GM19397 (cell line): ENCODE measurements around the gene COL24A1.
"Not testable (repeated sequence)": the region's sequence is repeated elsewhere in the genome, so short reads cannot be mapped to it uniquely, and the experiment has no call there.

Experiments used
- ATAC-seq: cut with Tn5 transposase; IDR thresholded peaks from one replicate; pipeline ENCODE4 v1.9.1; 2021; ENCODE audit warnings: mild to moderate bottlenecking, moderate library complexity; ENCODE audit not compliant: unreplicated experiment

The COL24A1 gene

DNA sequence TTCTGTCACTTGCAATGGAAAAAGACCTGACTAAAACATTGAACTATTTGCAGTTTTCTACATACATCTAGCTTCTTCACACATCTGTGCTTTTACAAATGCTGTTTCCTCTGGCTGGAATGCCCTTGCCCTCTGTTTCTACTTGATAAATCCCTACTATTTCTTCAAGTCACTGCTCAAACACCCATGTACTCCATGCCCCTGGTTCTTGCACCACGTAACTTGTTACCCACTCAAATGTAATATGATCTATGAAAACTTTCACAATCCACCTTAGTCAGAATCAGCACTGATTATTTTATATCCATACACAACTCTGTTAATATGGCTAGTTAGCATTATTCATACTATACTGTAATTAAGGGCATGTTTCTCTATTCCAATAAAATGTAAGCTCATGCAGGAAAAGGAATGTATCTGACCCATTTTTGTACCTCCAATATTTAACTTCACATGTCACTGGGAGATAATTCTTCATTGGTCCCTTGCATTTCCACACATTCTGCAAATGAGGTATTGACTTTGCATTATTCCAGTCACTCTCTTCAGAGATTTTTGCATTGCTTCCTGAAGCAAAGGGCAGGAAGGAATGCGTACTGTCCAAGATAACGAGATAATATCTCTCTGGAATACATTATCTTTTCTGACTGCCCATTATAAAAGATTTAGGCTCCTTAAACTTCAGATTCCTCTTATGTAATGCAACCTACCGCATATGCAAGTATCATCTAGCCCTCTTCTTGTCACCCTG, 158.3 kb downstream of the COL24A1 start:
- ATAC-seq, result no peak

DNA sequence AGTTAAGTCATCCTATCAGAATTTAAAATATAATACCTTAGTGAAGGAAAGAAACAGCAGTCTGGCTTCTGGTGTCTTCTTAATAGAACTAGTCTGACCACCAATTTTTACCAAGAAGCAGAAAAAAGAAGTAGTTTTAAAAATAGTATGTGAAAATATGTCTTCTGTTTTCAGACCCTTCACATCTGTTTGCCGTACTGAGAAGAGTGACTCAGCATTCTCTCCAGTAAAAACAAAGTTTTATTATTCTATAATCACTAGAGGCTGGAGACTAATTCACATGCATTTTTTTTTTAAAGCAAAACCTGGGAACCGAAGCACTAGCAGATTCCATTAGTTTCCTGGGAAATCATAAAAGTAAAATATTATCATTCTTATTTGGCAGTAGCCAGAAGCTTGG, 163.8 kb downstream of the COL24A1 start:
- ATAC-seq, result peak; percentile 36

DNA sequence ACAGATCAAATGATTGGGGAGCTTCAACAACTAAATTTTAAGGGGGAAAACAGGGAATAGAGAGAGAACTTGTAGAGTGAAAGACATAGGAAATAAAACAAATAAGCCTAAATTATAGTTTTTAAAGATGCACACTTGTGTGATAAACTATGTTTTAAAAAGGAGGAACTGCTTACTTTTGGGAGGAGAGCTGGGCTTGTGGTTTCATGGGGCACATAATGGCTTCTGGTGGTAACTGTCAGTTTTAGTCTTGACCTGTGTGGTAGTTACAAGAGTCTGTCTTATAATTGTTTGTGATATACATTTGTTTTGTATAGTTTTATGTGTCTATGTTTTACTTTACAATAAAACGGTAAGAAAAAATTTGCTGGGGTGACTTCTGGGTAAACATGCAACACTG, 165.3 kb downstream of the COL24A1 start:
- no peak for ATAC-seq

DNA sequence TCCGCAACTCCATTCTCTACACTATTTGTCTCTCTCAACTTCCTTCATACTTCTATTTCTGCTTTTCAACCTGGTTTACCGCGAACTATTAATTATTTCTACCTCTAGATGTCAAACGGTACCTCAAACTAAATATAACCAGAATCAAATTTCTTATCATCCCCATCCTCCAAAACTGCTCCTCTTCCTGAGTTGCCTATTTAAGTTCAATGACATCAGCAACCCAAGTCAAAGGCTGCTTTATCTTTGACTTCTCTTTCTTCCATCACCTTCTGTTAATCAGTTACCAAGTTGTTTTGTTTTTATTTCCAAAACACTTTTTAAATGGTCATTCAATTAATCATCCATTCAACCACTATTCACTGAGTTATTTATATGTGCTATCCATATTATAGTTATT, 171.9 kb downstream of the COL24A1 start:
- no peak for ATAC-seq

DNA sequence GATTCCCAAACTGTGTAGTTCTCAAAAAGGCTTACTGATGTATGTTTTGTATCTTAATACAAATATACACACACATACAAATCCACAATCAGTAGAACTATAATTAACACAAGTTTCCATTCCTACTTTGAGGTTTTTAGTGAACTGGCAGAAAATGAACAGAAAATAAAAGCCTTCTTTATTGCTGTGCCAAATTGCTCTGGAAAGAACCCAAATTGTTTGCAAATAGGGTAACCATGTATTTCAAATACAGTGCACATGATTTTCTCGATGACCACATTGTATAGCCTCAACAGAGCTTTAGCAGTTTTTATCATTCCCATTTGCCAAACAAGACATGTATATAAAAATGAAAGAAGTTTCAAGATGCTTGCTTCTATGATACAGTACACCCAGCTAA, 173.3 kb downstream of the COL24A1 start:
- ATAC-seq, result no peak

DNA sequence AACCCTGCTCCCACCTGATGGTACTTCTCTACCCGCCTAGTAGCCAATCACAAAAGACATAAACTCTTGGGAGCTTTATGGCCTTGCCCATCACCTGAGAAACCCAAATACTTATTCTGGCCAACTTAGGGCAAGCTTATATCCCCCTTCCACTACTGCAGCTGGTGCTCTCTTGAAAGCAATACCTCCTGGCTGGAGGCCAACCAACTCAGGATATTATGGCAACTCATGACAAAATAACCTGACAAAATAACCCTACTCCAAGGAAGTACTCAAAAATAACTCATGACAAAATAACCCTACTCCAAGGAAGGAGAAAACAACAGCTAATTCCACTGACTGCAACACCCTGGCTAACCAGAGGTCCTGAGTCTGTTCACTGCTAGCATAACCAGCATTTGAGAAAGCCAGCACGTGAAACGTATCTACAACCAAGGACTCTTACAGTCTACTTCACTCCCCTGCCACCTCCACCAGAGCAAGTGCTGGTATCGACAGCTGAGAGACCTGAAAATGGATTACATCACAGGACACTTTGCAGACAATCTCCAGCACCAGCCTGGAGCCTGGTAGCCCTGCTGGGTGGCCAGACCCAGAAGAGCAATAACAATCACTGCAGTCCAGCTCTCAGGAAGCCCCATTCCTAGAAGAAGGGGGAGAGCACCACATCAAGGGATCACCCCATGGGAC, 179.9 kb downstream of the COL24A1 start:
- no peak for ATAC-seq

DNA sequence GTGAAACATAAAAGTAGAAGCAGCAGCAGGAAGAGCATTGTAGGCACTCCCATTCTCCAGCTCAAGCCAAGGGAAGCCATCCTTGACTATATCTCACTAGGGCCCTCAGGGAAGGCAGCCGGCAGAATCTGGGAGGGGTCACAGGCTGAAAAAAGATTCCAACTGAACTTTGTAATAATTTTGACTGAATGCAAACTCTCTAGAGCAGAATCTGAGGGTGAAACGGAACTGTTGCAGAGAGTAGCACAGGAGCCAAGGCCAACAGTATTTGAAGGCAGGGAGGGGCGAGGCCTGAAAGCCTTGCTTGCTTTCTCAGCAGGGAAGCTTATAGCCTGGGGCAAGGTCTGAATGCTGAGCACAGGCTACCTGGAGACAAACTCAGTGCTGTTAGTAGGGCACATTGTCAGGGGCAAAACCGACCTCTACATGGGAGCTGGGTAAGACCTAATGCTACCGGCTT, 180.6 kb downstream of the COL24A1 start:
- no peak for ATAC-seq

DNA sequence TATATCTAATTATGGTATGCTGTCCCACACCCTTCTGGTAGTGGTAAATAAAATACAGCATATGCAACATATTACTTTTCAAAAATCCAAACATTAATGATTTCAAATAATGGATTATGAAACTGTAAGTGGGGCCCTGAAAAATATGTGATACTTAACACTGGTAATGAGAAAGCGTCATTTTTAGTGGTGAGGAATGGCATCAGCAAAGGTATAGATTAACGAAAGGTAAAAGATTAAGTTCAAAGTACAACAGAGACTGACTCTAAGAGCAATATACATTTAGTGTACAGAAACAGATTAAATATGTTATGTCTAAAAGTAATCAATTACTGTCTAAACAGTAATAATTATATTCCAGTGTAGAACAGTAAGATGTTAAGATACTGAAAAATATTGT, 194.1 kb downstream of the COL24A1 start:
- ATAC-seq, result no peak

DNA sequence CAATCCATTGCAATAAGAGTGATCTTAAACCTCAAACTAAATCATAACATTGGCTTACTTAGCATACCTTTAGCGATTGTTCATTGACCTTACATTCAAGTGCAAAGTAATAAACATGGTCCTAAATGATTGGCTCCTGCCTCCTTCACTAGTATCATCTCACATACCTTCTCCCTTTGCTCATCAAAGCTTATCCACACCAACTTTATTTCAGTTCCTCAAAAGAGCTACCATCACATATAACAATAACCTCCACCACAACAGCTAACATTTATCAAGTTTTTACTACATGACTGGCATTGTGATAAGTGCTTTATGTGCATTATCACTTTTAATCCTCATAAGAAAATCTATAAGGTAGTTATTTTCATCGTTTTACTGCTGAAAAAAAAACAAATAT, 198.8 kb downstream of the COL24A1 start:
- ATAC-seq, result no peak

DNA sequence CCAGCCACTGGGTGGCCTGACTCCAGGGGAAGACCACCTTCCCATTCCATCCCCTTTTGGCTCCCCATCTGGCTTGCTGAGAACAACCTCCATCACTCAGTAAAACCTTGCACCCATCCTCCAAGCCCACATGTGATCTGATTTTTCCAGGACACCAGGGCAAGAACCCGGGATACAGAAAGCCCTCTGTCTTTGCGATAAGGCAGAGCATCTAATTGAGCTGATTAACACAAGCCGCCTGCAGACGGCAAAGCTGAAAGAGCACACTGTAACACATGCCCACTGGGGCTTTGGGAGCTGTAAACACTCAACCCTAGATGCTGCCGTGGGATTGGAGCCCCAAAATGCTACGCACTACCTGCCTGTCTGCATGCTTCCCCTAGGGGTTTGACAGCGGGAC, 201.4 kb downstream of the COL24A1 start:
- not testable (repeated sequence) for ATAC-seq

DNA sequence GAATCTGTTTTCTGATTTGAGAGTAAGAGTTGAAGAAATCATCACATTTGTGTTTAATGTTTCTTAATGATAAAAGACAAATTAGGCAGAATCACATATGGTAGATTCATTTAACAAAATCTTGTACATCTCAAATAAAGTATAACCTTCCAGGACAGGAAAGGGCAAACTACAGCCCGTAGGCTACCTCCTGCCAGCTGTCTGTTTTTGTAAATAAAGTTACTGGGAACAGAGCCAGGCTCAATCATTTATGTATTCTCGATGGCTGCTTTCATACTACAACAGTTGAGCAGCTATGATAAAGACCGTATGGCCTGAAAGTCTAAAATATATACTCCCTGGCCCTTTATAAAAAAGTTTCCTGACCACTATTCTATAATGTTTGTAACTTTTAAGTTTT, 204.1 kb downstream of the COL24A1 start:
- no peak for ATAC-seq

DNA sequence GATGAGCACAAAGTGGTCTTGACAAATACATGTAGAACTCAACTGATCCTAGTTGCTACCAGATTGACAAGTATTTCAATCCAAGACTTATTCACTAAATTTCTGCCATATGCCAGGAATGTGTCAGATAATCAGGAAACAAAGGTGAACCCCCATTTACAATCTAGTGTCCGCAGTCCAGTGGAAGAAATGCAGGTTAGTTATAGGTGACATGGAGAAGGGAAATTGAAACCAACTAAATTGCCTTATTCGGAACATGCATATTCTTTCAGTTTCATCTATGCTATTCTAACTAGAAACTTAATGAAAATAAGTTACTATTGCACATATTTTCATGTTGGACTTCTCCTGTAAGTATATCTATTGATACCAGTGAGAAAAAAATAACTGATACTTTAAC, 209.4 kb downstream of the COL24A1 start:
- no peak for ATAC-seq

DNA sequence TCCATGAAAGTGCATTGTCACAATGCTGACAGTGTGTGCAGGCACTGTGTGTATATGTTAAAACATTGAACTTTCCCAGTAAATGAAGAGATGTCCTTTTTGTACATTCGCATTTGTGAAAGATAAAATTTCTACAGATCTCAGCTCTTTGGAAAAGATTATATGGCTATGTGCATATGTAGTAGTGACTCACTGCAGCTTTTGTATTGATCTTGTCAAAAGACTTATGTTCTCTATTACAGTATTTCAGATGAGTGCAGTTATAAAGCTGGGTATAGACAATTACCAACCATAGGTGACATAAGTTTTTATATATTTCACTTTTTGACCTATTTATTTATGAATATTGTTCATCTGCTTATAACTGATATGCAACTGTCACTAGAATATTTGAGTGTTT, 212.6 kb downstream of the COL24A1 start:
- no peak for ATAC-seq

DNA sequence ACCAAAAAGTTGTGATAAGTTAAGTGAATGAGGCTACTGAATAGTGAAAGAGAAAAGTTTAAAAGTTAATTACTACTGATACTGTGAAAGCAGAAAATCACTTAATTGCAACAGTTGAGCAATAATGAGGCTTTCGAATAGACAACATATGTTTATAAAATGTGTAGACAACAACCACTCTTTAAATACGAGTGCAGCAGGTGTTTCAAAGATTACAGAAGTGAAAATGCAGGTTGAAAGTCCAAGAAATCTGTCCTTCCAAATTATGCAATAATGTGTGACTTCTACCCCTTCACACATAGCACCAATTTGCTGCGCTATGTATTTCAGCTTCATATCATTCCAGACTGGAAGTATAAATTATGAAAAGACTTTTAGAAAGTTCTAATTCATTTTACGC, 213.0 kb downstream of the COL24A1 start:
- ATAC-seq, result no peak

DNA sequence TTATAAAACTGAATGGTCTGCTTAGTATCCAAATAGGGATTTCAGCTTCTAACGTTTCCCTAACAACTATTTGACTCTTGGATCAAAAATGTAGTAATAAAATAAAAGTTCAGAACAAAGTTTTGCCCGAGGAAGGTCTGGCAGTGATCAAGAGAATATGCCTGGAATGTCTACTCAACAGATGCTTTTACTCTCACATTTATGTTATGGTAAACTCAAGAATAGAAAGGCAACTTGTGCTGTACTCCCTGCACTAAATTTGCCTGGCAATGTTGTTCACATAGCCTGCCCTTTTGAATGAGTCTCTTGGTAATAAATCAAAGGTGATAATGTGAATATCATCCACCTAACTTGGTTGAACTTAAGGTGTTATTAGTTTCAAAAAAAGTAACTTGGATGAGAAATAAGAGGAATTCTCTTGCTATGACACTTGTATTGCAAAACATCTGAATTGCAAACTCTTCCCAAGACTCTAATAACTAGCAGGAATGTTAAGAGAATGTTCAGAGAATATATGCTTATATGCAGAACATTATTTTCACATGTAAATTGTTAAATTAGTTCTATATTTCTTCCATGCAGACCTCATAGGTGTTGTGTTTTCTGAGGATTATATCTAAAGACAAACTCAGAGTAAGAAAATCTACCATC, 215.8 kb downstream of the COL24A1 start:
- ATAC-seq, result no peak

DNA sequence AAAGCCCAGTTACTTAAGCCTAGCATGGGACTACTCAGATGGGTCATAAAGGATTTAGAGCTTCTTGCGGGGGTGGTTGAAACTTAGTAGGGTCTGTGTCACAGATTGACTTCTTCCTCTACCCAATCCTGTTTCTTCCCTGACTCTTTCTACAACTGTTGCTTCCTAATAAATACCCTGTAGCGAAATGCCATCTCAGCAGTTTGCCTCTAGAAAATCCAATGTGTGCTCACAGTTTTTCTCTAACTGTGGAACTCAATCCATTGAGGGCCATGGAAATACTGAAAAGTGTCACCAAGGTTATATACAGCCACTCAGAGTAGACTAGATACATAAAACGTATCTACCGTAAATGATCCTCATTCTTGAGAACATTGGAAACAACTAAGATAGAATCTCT, 217.7 kb downstream of the COL24A1 start:
- no peak for ATAC-seq

DNA sequence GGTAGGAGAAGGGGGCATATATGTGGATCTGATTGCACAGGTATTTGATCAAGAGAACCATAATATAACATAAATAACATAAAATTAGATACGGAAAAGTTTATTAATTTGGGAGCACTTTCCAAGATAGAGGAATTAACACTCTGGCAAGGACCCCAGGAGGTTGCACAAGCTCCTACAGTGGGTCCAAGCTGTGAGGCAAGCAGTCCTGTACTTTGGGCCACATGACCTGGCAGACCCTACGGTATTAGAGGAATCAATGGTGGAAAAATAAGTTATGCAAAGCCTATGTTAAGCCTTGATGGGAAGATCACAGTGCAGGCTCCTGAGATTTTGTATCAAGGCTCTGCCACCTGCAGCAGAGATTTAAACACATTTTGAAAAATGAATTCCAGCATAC, 220.1 kb downstream of the COL24A1 start:
- ATAC-seq, result no peak

DNA sequence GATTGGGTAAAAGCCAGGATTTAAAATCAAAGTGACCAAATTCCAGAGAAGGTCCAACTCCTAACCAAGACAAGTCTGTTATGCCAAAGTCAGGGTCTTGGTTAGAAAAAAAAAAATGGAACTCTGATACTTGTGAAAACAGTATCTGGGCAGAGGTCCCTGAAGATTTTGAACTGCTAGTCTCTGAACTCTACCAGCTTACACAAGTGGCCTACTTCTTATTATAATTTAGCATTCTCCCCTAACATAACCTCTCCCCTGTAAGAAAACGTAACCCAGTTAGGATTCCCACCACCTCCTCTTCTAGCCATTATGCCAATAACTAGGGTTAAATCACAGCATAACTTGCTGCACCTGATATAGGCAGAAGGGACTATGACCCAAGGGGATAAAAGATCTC, 220.5 kb downstream of the COL24A1 start:
- ATAC-seq, result no peak

DNA sequence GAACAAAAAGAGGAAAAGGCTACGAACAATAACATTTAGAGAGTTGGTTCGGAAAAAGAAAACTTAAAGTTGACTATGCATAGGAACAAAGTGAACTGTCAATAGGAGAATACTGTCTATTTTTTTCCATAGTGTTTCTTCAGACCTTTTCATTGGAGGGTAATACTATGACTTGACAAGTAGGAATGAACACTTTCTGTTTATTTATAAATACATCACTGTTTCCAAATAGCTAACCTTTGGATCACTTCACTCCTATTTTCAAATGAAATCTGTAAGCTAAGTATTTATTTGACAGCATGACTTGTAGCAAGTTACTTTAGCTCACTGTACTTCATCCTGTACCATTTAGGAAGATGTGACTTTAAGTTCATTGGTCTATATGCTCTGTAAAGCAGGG, 221.3 kb downstream of the COL24A1 start:
- ATAC-seq, result no peak

DNA sequence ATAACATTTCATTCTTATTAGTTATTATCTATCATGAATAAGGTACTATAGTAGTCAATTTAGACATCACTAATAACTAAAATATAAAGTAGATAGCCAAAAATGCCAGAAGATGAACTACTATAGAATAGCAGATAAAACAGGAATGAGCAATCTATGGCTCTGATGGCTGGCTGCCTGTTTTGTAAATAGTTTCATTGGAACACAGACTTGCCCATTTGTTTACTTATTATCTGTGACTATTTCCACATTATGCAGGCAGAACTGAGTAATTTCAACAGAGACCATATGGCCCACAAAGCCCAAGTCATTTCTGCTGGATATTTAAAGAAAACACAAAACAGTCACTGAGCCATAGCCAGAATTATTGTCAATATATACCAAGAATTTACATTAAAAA, 222.1 kb downstream of the COL24A1 start:
- no peak for ATAC-seq

DNA sequence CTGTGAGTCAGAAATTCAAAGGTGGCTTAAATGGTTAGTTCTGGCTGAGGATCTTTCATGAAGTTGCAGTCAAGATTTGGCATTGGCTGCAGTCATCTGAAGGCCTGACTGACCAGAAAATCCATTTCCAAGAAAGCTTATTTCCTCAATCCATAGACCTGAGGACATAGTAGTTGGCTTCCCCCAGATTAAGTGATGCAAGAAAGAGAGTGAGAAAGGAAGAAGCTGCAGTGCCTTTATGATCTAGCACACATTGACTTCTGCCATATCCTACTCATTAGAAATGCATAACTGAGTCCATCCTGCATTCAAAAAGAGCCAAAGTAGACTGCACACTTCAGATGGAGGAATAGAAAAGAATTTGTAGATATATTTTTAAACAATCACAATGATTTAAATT, 222.6 kb downstream of the COL24A1 start:
- no peak for ATAC-seq

DNA sequence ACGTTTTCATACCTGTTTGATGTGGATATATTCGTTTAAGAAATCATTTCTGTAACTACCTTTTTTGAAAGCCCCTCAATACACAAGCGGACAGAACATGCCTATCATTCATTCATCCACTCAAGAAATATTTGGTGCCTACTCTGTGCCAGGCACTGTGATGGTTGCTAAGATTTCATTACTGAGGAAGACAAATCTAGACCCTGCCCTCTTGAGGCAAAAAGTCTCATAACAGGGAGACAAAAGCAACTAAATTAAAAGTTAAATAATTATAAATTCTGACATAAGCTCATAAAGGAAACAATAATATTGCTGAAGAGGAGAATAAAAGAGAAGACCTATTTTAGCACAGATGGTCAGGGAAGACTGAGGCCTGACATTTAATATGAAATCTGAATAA, 244.8 kb downstream of the COL24A1 start:
- ATAC-seq, result no peak
